Calu3 (cell line): ENCODE data around the gene PSD4. TPM values are rescaled to one million over a fixed set of nuclear protein-coding genes. Genes with fewer than 3 reads are reported as not detected.
"Not testable (repeated sequence)": the region's sequence is repeated elsewhere in the genome, so short reads cannot be mapped to it uniquely, and the experiment has no call there.

ENCODE experiments used
- BruUV-seq: library from RNA; stranded (reverse); fragments of 400-500 nt; replicated peaks from 2 replicates; lab custom pipeline; 2021; lab: Mats Ljungman, UMichigan
- CTCF ChIA-PET: fragments of 300-600 bp; sonication (Branson Sonifier 250); formaldehyde crosslinking; loops from one replicate; lab custom pipeline; 2022; ENCODE audit warnings: antibody characterized with exemption; lab: Charles Lee
- DNase-seq: peaks from one replicate; pipeline ENCODE4 v3.0.0; 2022
- H3K27ac Mint-ChIP-seq: one replicate; pipeline ENCODE4 v1.8.0; 2022; ENCODE audit warnings: mixed read lengths; ENCODE audit not compliant: unreplicated experiment
- H3K27me3 Mint-ChIP-seq: one replicate; pipeline ENCODE4 v1.8.0; 2022; ENCODE audit warnings: mixed read lengths; ENCODE audit not compliant: unreplicated experiment
- H3K36me3 Mint-ChIP-seq: one replicate; pipeline ENCODE4 v1.8.0; 2022; ENCODE audit warnings: mild to moderate bottlenecking, moderate library complexity, mixed read lengths; ENCODE audit not compliant: insufficient read depth, unreplicated experiment
- H3K4me1 Mint-ChIP-seq: one replicate; pipeline ENCODE4 v1.8.0; 2022; ENCODE audit warnings: mild to moderate bottlenecking, low read depth, mixed read lengths; ENCODE audit not compliant: unreplicated experiment
- H3K4me3 Mint-ChIP-seq: one replicate; pipeline ENCODE4 v1.8.0; 2022; ENCODE audit warnings: mild to moderate bottlenecking, low read depth, moderate library complexity, mixed read lengths; ENCODE audit not compliant: unreplicated experiment
- H3K9me3 Mint-ChIP-seq: one replicate; pipeline ENCODE4 v1.8.0; 2022; ENCODE audit warnings: low read depth, mixed read lengths; ENCODE audit not compliant: unreplicated experiment
- intact Hi-C: fragments of 100-400 bp; cut with micrococcal nuclease; formaldehyde crosslinking; loops from one replicate; pipeline ENCODE4 v1.10.0; 2022; ENCODE audit not compliant: unreplicated experiment
- total RNA-seq: library from RNA; stranded (reverse); gene quantifications from 2 replicates; pipeline ENCODE4 v1.2.3, GENCODE V29; 2022
- TF ChIP-seq, protein P1 (sequence below): fragments of 200-600 bp; IDR thresholded peaks from one replicate; pipeline ENCODE4 v1.8.0; 2022; ENCODE audit warnings: antibody characterized with exemption; ENCODE audit not compliant: unreplicated experiment

The PSD4 gene
- total RNA-seq, 1 experiment from 2014 or later = 58.7 TPM

DNA sequence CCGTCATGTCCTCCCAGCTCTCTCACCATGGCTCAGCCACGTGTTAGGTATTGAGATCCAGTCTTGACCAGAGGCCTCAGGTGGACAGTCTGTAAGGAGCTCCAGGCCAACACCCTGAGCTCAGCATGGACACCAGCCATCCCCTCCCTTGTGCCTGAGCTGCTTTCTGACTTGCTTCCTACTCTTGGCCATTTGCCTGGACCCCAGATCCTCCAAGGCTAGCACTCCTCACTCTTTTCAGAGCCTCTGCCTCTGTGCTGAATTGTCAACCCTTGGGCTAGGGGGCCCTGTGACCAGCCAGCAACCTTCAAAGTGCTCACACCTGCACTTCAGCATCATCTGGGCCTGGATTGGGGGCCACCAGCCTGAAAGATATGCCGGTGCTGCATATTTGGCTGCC, 58.4 kb downstream of the PSD4 start:
- CTCF ChIA-PET = interaction anchor here (0.8 kb wide), 1 partner anchor 139 kb away, joined by 3 read pairs; no protein-coding TSS in a partner anchor
- H3K9me3 Mint-ChIP-seq = no peaks in the 10 kb centered on the region
- no peaks in the 10 kb centered on the region for H3K27me3 Mint-ChIP-seq
- H3K27ac Mint-ChIP-seq = no peak overlapping the region
- no TSS peak for BruUV-seq
- TF ChIP-seq, protein P1, sequence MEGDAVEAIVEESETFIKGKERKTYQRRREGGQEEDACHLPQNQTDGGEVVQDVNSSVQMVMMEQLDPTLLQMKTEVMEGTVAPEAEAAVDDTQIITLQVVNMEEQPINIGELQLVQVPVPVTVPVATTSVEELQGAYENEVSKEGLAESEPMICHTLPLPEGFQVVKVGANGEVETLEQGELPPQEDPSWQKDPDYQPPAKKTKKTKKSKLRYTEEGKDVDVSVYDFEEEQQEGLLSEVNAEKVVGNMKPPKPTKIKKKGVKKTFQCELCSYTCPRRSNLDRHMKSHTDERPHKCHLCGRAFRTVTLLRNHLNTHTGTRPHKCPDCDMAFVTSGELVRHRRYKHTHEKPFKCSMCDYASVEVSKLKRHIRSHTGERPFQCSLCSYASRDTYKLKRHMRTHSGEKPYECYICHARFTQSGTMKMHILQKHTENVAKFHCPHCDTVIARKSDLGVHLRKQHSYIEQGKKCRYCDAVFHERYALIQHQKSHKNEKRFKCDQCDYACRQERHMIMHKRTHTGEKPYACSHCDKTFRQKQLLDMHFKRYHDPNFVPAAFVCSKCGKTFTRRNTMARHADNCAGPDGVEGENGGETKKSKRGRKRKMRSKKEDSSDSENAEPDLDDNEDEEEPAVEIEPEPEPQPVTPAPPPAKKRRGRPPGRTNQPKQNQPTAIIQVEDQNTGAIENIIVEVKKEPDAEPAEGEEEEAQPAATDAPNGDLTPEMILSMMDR = no peak
- intact Hi-C loops = no loop called here
- no peak overlapping the region for H3K4me3 Mint-ChIP-seq
- H3K4me1 Mint-ChIP-seq = peaks cover 38% of the 10 kb centered on the region
- H3K36me3 Mint-ChIP-seq = peaks cover 33% of the 10 kb centered on the region
- DNase-seq = no peak

DNA sequence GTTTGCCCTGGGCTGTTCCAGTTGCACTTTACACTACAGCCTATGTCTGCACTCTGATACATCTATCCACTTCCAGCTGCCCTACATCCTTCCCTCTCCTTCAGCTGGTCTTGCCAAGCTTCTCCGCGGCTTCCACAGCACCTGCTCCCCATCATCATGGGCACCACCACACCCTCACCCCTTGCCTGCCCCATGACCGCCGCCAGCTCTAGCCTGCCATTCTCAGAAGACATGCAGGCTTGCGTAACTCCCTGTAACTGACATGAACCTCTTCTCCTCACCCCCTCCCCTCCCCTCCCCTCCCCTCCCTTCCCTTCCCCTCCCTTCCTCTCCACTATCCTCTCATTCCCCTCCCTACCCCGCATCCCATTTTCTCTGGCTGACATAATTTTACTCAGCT, 59.0 kb downstream of the PSD4 start:
- intact Hi-C loops = no loop called here
- CTCF ChIA-PET = interaction anchor here (0.8 kb wide), 1 partner anchor 138 kb away, joined by 3 read pairs; no protein-coding TSS in a partner anchor
- Mint-ChIP-seq H3K27me3 (no peaks in the 10 kb centered on the region), H3K4me1 (peaks cover 38% of the 10 kb centered on the region), H3K36me3 (peaks cover 39% of the 10 kb centered on the region), H3K9me3 (no peaks in the 10 kb centered on the region), H3K27ac (no peak overlapping the region), H3K4me3 (no peak overlapping the region)
- TF ChIP-seq, protein P1 = no peak
- DNase-seq = no peak
- BruUV-seq = no TSS peak

DNA sequence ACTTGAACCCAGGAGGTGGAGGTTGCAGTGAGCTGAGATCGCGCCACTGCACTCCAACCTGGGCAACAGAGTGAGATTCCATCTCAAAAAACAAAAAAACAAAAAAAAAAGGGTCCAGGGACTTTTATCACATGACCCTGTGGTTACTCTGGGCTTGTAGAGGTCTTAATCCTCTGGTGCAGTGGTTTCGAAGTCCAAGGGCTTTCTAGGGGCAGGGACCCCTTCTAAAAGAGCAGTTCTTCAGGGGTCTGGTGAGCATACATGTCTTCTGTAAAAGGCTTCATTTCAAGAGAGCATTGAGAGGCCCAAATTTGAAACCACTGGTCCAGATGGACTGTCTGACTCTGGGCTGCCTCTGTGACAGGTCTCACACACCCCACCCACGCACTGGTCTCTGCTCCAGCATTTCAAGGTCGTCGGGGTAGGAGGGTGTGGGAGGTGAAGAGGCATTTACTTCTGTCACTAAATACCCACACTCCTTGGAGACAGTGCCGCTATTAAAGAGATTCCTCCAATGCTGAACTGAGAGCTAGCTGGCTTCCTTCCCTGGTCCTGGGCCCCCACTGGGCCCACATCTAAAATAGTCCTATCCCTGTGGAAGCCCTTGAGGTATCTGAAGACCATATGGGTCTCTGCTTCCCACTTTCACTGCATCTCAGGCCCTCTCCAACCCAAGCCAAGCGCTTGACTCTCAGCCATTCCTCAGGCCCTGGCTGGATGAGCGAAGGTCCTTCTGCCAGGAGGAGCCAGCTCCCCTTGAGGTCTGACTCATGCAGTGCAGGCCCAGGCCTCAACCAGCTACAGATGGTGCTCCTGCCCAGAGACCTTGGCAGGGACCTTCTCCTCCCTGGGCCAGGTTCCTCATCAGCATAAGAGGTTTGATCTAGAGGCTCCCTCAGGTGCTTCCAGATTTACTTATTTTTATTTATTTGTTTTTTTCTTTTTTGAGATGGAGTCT, 60.1 kb downstream of the PSD4 start:
- peaks cover 27% of the 10 kb centered on the region for H3K4me1 Mint-ChIP-seq

DNA sequence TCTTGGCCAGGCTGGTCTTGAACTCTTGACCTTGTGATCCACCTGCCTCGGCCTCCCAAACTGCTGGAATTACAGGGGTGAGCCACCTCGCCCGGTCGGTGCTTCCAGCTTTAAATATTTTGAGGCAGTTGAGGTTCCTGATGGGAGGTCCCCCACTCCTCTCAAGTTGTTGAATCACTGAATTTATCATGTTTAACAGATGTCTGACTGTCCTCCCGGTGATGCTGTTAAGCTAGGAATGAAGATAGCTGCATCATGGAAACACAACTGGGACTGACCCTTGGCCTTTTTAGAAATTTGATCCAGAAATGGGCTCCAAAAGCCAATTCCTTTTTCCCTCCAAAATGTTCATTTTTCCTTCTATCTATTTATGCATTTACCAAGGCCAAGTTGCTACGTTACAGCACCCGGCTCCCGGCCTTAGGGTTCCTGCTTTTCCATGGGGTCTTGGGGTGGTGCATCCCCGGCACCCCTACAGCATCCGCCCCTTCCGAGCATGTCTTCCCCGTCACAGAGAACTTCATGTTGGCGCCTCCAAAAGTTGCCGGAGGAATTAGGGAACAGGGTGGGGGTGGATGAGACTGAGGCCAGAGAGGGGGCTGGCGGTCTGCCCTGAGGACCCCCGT, 61.1 kb downstream of the PSD4 start:
- TF ChIP-seq, protein P1 = no peak
- TSS peak; percentile 82 for BruUV-seq
- Mint-ChIP-seq H3K27me3 (no peaks in the 10 kb centered on the region), H3K4me1 (peaks cover 20% of the 10 kb centered on the region), H3K27ac (peak overlapping the region; percentile 95), H3K4me3 (peak overlapping the region; percentile 88), H3K9me3 (no peaks in the 10 kb centered on the region), H3K36me3 (peaks cover 57% of the 10 kb centered on the region)
- CTCF ChIA-PET = interaction anchor here (0.6 to 1.7 kb wide), 10 partner anchors 9 to 155 kb away, joined by 3 to 13 read pairs (median 4); no protein-coding TSS in a partner anchor
- intact Hi-C loops = no loop called here
- DNase-seq = no peak

More for the DNA sequence above, 60.1 kb downstream of the PSD4 start:
- CTCF ChIA-PET = interaction anchor here (0.6 to 1.5 kb wide), 3 partner anchors 8 to 149 kb away, joined by 5 read pairs; no protein-coding TSS in a partner anchor
- TF ChIP-seq, protein P1 = no peak
- H3K27ac Mint-ChIP-seq = no peak overlapping the region
- H3K4me3 Mint-ChIP-seq = no peak overlapping the region
- no TSS peak for BruUV-seq
- H3K27me3 Mint-ChIP-seq = no peaks in the 10 kb centered on the region
- DNase-seq = no peak
- H3K36me3 Mint-ChIP-seq = peaks cover 50% of the 10 kb centered on the region
- intact Hi-C loops = no loop called here
- no peaks in the 10 kb centered on the region for H3K9me3 Mint-ChIP-seq

DNA sequence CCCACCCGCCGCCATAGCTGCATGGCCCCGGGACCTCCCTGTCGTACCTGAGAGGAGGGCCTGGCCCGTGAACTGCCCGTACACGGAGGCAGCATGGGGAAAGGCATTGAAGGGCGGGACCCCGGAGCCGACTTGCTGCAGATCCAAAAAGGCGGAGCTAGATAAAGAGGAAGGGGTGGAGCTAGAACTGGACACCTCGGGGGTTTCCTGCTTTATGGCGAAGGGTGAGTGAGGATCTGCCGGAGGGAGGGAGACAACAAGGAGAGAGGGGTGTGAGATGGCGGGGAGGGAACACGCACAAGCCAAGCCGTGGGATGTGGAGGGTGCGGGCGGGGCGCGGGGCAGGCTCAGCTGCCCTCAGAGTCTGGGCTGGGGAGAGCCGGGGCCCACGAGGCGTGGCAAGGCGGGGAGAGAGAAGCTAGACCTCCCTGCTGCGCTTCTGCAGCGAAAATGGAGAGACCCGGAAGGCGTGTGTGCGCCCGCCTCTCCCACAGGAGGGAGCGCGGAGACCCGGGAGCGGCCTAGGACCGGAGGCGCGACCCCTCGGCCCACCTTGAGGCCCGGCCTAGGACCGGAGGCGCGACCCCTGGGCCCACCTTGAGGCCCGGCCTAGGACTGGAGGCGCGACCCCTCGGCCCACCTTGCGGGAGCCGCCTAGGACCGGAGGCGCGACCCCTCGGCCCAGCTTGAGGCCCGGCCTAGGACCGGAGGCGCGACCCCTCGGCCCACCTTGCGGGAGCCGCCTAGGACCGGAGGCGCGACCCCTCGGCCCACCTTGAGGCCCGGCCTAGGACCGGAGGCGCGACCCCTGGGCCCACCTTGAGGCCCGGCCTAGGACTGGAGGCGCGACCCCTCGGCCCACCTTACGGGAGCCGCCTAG, 61.8 kb downstream of the PSD4 start:
- Mint-ChIP-seq H3K4me3 (peak overlapping the region; percentile 88), H3K36me3 (peaks cover 64% of the 10 kb centered on the region), H3K4me1 (peaks cover 20% of the 10 kb centered on the region), H3K27ac (peak overlapping the region; percentile 95)
- CTCF ChIA-PET = interaction anchor here (0.6 to 1.7 kb wide), 12 partner anchors 10 to 155 kb away, joined by 3 to 13 read pairs (median 3); no protein-coding TSS in a partner anchor
- intact Hi-C loops, H3K27me3 Mint-ChIP-seq, H3K9me3 Mint-ChIP-seq: not testable (repeated sequence)
- TSS peak; percentile 24 for BruUV-seq
- DNase-seq = peak; percentile 90
